H1 (cell line): ENCODE data around the gene GGTLC2. TPM values are rescaled to one million over a fixed set of nuclear protein-coding genes. Genes with fewer than 3 reads are reported as not detected.

Source experiments
- CHD7 ChIP-seq: fragments of 300-600 bp; sonication (generic); IDR thresholded peaks from 2 replicates; pipeline ENCODE4 v1.7.1; 2012; ENCODE audit warnings: low read length, moderate library complexity, mild to moderate bottlenecking, inconsistent platforms; ENCODE audit not compliant: insufficient replicate concordance
- polyA plus RNA-seq, 7 experiments: library from polyadenylated mRNA; depleted of rRNA in 3 of 7; stranded (reverse) in 5 of 7; unstranded in 2 of 7; fragments of >200 nt in 5 of 7; fragments of 200-250 nt in 2 of 7; gene quantifications; 1 replicate in 5 of 7; 2 replicates in 1 of 7; 4 replicates in 1 of 7; pipeline versions ENCODE4 v1.2.1 to v1.2.3, GENCODE V29; 2011 to 2013; ENCODE audit warnings: missing spikeins in 2 of 7, mixed read lengths in 2 of 7
- total RNA-seq: library from RNA; stranded (reverse); fragmentation: NEBNext Ultra II Directional; extraction: Animal tissue kit (Norgen Biotek cat#: 25700); gene quantifications from 2 replicates; pipeline ENCODE4 v1.2.1, GENCODE V29; 2021

GGTLC2 gene
- total and polyA plus RNA-seq, 2 of the 8 experiments (the other 6 are each of a cell fraction or from before 2014, with no cell fraction given), result not detected

GRCh38 chr22:22603470-22603947, 40.9 kb upstream of the GGTLC2 start (continued):
- TF ChIP-seq CHD7, result no peak
